Mucosa of rectum (tissue), 2 donors: ENCODE measurements around the gene SLC25A21.
"Not testable (repeated sequence)": the region's sequence is repeated elsewhere in the genome, so short reads cannot be mapped to it uniquely, and the experiment has no call there.

ENCODE experiments used
- H3K27ac ChIP-seq, 2 donors: one replicate each; pipeline ENCODE4 v1.7.0; 2013; ENCODE audit warnings: inconsistent platforms in 2 of 2, low read depth in 2 of 2, low read length in 2 of 2
- H3K27me3 ChIP-seq, 2 donors: one replicate each; pipeline ENCODE4 v1.7.0; 2013; ENCODE audit warnings: low read length in 2 of 2; ENCODE audit not compliant: control insufficient read depth in 2 of 2, insufficient read depth in 2 of 2
- H3K36me3 ChIP-seq, 2 donors: one replicate each; pipeline ENCODE4 v1.7.0; 2013; ENCODE audit warnings: low read length in 2 of 2; ENCODE audit not compliant: control insufficient read depth in 2 of 2, insufficient read depth in 2 of 2
- H3K4me1 ChIP-seq, 2 donors: one replicate each; pipeline ENCODE4 v1.7.0; 2013; ENCODE audit warnings: low read length in 2 of 2, mild to moderate bottlenecking in 1 of 2; ENCODE audit not compliant: control insufficient read depth in 2 of 2, insufficient read depth in 2 of 2
- H3K4me3 ChIP-seq, 2 donors: one replicate each; pipeline ENCODE4 v1.7.0; 2013; ENCODE audit warnings: low read length in 2 of 2
- H3K9ac ChIP-seq, 2 donors: one replicate each; pipeline ENCODE4 v1.7.0; 2013; ENCODE audit warnings: low read length in 2 of 2, low read depth in 1 of 2, mild to moderate bottlenecking in 1 of 2
- H3K9me3 ChIP-seq, 2 donors: one replicate each; pipeline ENCODE4 v1.7.0; 2013; ENCODE audit warnings: low read length in 2 of 2; ENCODE audit not compliant: control insufficient read depth in 2 of 2
- donor health status: healthy.
- donor health status: Normal muscosa, but diverticular disease.

SLC25A21 gene

DNA sequence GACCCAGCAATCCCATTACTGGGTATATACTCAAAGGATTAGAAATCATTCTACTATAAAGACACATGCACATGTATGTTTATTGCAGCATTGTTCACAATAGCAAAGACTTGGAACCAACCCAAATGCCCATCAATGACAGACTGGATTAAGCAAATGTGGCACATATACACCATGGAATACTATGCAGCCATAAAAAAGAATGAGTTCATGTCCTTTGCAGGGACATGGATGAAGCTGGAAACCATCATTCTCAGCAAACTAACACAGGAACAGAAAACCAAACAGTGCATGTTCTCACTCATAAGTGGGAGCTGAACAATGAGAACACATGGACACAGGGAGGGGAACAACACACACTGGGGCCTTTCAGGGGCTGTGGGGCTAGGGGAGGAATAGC, 310.2 kb downstream of the SLC25A21 start:
- H3K4me1 ChIP-seq, H3K9me3 ChIP-seq, H3K9ac ChIP-seq, H3K27me3 ChIP-seq, H3K27ac ChIP-seq, H3K36me3 ChIP-seq, H3K4me3 ChIP-seq: not testable (repeated sequence)

DNA sequence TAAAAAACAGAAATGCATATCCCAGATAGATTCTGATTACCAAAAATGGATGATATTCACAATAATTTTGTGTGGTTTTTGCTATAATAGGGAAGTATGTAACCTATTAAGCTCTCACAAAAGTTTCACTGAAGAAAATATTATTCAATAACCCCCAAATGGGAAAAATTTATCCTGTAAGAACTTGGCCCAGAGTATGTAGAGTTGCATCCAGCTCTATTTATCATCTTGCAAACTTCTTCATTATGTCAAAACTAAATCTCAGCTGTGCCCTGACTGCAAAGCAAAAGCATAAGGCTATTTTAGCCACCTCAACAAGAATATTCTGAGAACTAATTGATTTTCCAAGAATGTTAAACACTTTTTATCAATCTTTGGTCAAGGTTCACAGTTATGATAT, 311.6 kb downstream of the SLC25A21 start:
- H3K36me3 ChIP-seq = no peaks in the 10 kb centered on the region
- no peak overlapping the region for H3K9ac ChIP-seq
- H3K27me3 ChIP-seq = no peaks in the 10 kb centered on the region
- H3K9me3 ChIP-seq = no peaks in the 10 kb centered on the region
- no peak overlapping the region for H3K4me3 ChIP-seq
- peaks cover 9 to 10% of the 10 kb centered on the region in 2 donors for H3K4me1 ChIP-seq
- H3K27ac ChIP-seq = no peak overlapping the region

DNA sequence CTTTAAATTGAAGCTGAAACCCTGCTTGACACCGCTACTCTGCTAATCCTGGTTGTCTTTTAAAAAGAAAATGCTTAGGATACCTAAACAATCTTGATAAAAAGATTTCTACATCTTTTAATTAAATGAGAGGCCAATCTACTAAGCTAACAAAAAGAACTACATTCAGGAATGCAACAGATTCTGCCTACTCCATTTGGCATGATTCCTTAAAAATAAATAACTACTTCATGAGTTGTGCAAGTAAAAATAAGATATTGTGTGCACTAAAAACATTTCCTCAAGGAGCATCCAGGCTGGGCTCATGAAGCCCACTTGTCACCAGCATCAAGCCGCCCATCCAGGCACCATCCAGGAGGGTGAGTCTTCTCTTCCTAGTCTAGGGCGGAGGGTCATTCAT, 313.3 kb downstream of the SLC25A21 start:
- H3K4me1 ChIP-seq = peaks cover 9 to 13% of the 10 kb centered on the region in 2 donors
- no peak overlapping the region for H3K27ac ChIP-seq
- no peaks in the 10 kb centered on the region for H3K27me3 ChIP-seq
- H3K36me3 ChIP-seq = no peaks in the 10 kb centered on the region
- H3K4me3 ChIP-seq = no peak overlapping the region
- H3K9ac ChIP-seq = no peak overlapping the region
- H3K9me3 ChIP-seq = no peaks in the 10 kb centered on the region

DNA sequence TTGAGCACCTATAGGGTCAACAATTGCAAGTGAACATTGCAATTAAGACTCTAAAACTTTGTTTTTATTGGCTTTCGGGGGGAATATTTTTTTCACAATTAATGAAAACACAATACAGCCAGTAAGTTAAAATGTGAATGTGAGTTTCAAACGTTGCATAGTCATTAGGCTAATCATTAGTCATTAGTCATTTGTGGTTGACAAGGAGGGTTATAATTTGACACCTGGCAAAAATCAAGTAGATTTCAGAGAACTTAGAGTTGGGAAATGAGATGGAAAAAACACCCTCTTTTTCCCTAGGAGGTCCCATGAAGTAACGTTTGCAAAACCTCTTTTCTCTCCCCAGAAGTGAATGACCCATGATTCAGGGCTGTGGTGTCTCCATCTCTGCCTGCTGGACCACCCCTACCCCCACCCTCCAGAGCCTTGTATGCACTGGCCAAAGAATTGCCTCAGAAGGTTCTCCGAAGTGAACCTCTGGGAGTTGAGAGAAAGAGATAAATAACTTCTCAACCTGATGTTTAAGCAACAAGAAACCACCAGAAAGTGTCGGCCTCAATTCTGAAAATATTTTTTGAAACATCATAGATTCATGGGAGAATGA, 314.5 kb downstream of the SLC25A21 start:
- Histone ChIP-seq H3K27me3 (no peaks in the 10 kb centered on the region), H3K4me3 (no peak overlapping the region), H3K9ac (no peak overlapping the region), H3K36me3 (no peaks in the 10 kb centered on the region), H3K27ac (no peak overlapping the region), H3K9me3 (no peaks in the 10 kb centered on the region), H3K4me1 (peaks cover 9 to 13% of the 10 kb centered on the region in 2 donors)

DNA sequence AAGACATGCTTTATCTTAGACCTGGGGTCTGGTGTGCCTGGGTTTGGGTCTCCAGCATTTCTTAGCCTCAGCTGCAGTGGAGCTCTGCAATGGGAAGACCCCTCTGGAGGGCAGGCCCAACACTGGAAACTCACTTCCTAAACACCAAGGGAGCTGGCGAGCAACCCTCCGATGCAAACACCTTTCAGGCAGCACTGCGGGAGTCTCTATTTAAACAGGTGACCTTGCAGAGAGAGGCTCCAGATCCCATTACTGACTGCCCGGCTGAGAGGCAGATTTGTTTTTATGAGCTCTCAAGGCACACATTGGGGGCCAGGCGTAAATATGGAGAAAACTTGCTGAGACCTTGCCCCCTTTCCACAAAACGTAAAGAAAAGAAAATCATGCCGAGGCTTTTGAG, 315.3 kb downstream of the SLC25A21 start:
- Histone ChIP-seq H3K9ac (no peak overlapping the region), H3K36me3 (no peaks in the 10 kb centered on the region), H3K27ac (no peak overlapping the region), H3K9me3 (no peaks in the 10 kb centered on the region), H3K4me3 (no peak overlapping the region), H3K4me1 (peaks cover 9 to 13% of the 10 kb centered on the region in 2 donors), H3K27me3 (no peaks in the 10 kb centered on the region)

DNA sequence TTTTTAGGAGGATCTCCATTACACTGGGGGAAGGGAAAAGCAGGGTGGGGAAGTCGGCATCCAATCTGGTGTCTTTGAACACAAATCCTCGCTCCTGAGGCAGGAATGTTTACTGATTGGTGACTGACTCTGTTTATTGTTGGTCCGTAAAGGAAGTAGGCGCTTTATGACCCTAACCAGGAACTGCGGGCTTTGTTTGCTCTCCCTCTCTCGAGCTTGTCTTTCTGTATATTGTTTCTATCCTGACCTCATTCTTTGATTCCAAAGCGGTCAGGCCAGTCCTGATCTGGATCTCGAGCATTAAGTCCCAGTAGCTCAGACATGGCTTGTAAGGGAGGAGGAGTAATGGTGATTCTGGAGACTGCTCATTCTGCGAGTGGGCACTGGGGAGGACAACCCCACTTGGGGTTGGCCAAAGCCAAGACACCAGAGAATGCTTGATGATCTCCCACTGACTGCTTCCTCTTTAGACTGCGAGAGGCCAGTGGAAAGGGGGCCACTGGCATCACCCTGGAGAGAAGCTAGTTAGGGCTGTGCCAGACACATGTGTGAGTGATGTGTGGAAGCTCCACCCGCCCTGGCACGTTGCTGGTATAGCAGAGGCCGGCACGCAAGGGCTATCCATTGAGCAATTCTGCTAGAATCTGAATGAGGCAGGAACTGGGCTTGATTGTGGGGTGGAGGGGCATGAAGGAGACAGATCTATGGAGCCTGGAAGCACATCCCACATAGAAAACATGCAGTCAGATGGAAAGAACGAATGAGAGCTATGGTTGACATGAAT, 316.1 kb downstream of the SLC25A21 start:
- Histone ChIP-seq H3K27me3 (no peaks in the 10 kb centered on the region), H3K9me3 (no peaks in the 10 kb centered on the region), H3K4me3 (peak overlapping the region in 1 of 2 donors; percentile 28), H3K27ac (peak overlapping the region; percentile 78 to 81), H3K9ac (no peak overlapping the region), H3K4me1 (peaks cover 9 to 13% of the 10 kb centered on the region in 2 donors), H3K36me3 (no peaks in the 10 kb centered on the region)

DNA sequence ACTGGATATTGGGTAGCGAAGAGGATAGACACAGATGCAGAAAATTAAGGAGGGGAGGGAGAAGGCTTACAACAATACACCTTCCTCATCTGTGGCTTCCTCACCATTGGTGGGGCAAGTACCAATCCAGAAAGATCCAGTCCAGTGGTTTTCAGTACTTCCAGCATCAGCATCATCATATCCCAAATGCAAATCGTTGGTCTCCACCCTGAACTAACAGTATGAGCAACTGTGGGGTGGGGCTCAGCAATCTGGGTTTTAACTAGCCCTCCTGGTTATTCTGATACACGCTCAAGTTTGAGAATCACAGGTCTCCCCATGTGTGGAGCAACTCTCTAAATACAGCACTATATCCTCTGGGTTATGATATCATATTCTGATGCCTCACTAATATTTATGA, 317.0 kb downstream of the SLC25A21 start:
- Histone ChIP-seq H3K4me1 (peaks cover 9 to 13% of the 10 kb centered on the region in 2 donors), H3K9ac (no peak overlapping the region)

DNA sequence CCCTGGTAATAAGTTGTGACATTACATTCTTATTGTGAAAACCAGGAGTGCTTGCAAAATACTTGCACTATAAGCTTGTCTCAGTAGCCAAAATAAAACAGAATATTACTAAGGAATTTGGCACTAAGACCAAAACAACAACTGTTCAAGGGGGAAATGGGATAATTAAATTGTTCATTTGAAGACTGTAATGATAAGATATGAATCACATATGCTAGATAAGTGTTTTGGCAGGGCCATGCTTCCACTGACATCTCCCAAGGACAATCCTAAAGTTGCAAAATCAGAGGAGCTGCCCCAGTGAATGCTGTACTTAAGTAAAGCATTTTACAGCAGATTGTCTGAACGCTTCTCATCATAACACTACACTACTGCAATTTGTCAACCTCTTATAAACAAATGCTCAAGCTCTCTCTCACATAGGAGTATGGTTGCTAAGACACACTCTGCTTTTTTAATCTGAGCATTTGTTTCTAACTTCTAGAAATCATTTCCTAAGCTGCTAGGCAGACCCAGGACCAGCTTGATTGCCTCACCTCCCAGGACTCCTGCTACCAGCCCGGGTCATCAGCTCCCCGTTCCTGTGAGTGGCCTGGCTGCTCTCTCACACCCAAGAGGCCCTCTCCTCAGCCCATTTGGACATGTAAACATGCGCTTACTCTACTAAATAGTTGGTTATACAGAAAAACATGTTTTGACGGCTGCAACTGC, 319.3 kb downstream of the SLC25A21 start:
- Histone ChIP-seq H3K36me3 (no peaks in the 10 kb centered on the region), H3K9me3 (no peaks in the 10 kb centered on the region), H3K27ac (no peak overlapping the region), H3K4me3 (no peak overlapping the region), H3K4me1 (peaks cover 9 to 13% of the 10 kb centered on the region in 2 donors), H3K27me3 (no peaks in the 10 kb centered on the region), H3K9ac (no peak overlapping the region)

More for the DNA sequence above, 317.0 kb downstream of the SLC25A21 start:
- peak overlapping the region in 1 of 2 donors; percentile 25 for H3K27ac ChIP-seq
- no peaks in the 10 kb centered on the region for H3K27me3 ChIP-seq
- H3K36me3 ChIP-seq = no peaks in the 10 kb centered on the region
- H3K4me3 ChIP-seq = no peak overlapping the region
- no peaks in the 10 kb centered on the region for H3K9me3 ChIP-seq

DNA sequence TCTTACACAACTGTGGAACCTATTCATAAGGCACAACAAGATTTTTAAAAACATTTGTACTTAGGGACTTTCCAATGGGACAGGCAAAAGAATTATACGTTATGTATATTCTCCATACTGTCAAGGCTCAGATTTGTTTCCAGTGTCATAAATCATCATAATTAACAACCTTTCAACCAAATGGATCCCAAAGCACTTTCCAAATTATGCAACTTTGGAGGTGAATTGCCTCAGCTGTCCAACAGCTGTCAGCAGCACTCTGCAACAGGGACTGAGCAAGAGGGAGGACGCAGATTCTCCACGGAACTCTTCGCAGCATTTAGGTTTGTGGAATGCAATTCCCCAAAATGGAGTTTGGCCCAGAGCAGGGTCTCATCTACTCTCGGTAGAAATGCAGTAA, 324.2 kb downstream of the SLC25A21 start:
- no peak overlapping the region for H3K27ac ChIP-seq
- H3K36me3 ChIP-seq = no peaks in the 10 kb centered on the region
- H3K4me1 ChIP-seq = no peaks in the 10 kb centered on the region
- H3K9me3 ChIP-seq = no peaks in the 10 kb centered on the region
- H3K27me3 ChIP-seq = no peaks in the 10 kb centered on the region
- no peak overlapping the region for H3K9ac ChIP-seq
- H3K4me3 ChIP-seq = no peak overlapping the region

DNA sequence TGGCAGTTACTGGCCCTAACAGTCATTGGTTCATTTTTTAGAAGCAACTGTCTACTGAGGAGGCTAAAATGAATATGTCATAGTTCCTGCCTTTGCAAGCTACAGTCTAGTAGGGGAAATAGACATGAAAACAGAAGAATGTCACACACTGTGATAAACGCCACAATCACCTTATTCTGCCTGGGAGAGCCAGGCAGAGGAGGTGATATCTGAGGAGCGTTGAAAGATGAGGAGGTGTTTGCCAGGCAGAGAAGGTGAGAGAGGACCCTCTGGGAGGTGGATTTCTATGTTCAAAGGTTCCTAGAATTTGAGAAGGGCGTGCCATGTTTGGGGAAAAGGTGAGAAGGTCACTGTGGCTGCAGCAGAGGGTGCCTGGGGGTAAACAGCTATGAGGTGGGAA, 325.0 kb downstream of the SLC25A21 start:
- no peak overlapping the region for H3K9ac ChIP-seq
- H3K9me3 ChIP-seq = no peaks in the 10 kb centered on the region
- H3K36me3 ChIP-seq = no peaks in the 10 kb centered on the region
- H3K4me1 ChIP-seq = no peaks in the 10 kb centered on the region
- no peak overlapping the region for H3K4me3 ChIP-seq
- H3K27me3 ChIP-seq = no peaks in the 10 kb centered on the region
- no peak overlapping the region for H3K27ac ChIP-seq
